ENCODE results near the gene TASOR.

TASOR gene

GRCh38 chr3:56691165-56692000 lies 8.3 kb upstream of the TASOR start:
- DNase-seq (ENCODE audit: extremely low spot score) = no peak
- CTCF ChIA-PET = interaction anchor here (1.0 to 1.3 kb wide), 2 partner anchors 10 to 297 kb away, joined by 3 to 4 read pairs; no protein-coding TSS in a partner anchor

DNA sequence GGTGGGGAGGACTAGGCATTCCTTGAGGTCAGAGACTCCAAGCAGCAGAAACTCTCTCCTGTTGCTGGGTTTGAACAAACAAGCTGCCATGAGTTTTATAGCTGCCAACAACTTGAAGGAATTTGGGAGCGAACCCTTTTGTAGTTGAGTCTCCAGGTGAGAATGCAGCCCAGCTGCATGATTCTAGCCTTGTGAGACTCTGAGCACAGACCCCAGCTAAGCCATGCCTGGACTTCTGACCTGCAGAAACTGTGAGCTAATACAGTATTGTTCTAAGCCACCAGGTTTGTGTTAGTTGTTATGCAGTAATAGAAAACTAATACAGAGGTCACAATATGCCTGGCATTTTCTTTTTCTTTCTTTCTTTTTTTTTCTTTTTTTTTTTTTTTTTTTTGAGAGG lies 6.2 kb upstream of the TASOR start:
- CTCF ChIA-PET = interaction anchor here (1.8 kb wide), 2 partner anchors 13 to 111 kb away, joined by 5 to 6 read pairs; no protein-coding TSS in a partner anchor

More at GRCh38 chr3:56691165-56692000, 8.3 kb upstream of the TASOR start:
- TF ChIP-seq CTCF (IDR thresholded peaks at IDR 0.05; ENCODE audit: control extremely low read depth, extremely low read depth, low read depth, missing control alignments) = no peak
- POLR2A ChIA-PET = no interaction called here

DNA sequence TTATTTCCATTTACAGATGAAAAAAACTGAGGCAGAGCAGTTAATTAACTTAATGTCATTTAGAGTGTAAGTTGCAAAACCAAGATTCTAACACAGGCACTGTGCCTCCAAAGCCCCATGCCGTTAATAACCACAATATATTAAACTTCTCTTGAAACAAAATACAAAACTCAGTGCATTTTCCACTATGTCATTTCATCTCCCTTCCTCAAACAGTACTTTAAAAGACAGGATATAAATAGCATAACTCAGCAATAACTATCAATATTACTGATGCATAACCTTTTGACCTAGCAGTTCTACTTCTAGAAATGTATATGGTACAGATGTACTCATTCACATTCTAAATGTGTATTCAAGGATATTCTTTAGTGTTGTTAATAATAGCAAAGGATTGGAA lies 5.1 kb upstream of the TASOR start:
- CTCF ChIA-PET = interaction anchor here (1.8 kb wide), 1 partner anchor 14 kb away, joined by 6 read pairs; no protein-coding TSS in a partner anchor

More for the DNA sequence above, 6.2 kb upstream of the TASOR start:
- POLR2A ChIA-PET = no interaction called here
- no peak for DNase-seq (ENCODE audit: extremely low spot score)
- no peak for TF ChIP-seq CTCF (IDR thresholded peaks at IDR 0.05; ENCODE audit: control extremely low read depth, extremely low read depth, low read depth, missing control alignments)

DNA sequence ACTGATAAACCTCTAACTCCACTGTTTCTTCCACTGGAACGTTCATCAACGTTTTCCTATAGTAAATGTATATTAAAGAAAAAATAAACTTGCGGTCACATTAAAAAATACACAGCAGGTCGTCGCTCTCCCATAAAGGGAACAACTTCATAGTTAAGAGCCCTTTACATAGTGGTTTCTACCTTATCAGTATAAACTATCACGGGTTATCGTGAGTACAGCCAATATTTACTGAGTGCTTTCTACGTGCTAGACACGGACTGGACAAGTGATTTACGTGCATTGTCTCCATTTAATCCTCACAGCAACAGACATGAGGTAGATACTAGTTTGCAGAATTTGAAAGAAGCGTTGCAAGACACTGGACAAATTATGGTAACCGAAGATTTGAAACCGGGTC lies 964 bp upstream of the TASOR start:
- DNase-seq (ENCODE audit: extremely low spot score) = no peak
- TF ChIP-seq CTCF (IDR thresholded peaks at IDR 0.05; ENCODE audit: control extremely low read depth, extremely low read depth, low read depth, missing control alignments) = no peak
- POLR2A ChIA-PET = no interaction called here
- CTCF ChIA-PET = interaction anchor here (2.8 kb wide), 1 partner anchor 18 kb away, joined by 13 read pairs; no protein-coding TSS in a partner anchor

More for the DNA sequence above, 5.1 kb upstream of the TASOR start:
- no peak for TF ChIP-seq CTCF (IDR thresholded peaks at IDR 0.05; ENCODE audit: control extremely low read depth, extremely low read depth, low read depth, missing control alignments)
- peak; percentile 46 for DNase-seq (ENCODE audit: extremely low spot score)
- POLR2A ChIA-PET = no interaction called here

- DNase-seq (ENCODE audit: extremely low spot score) = peak; percentile 71
- POLR2A ChIA-PET = interaction anchor here (0.6 to 1.5 kb wide), 4 partner anchors 9 to 1520 kb away, joined by 3 to 5 read pairs (median 3); no protein-coding TSS in a partner anchor
- peak; percentile 4 for TF ChIP-seq CTCF (IDR thresholded peaks at IDR 0.05; ENCODE audit: control extremely low read depth, extremely low read depth, low read depth, missing control alignments)
- CTCF ChIA-PET = interaction anchor here (1.1 to 1.7 kb wide), 4 partner anchors 28 to 120 kb away, joined by 3 to 7 read pairs (median 4); no protein-coding TSS in a partner anchor
These were observed 473 bp downstream of the TASOR start for GRCh38 chr3:56682462-56683121.

DNA sequence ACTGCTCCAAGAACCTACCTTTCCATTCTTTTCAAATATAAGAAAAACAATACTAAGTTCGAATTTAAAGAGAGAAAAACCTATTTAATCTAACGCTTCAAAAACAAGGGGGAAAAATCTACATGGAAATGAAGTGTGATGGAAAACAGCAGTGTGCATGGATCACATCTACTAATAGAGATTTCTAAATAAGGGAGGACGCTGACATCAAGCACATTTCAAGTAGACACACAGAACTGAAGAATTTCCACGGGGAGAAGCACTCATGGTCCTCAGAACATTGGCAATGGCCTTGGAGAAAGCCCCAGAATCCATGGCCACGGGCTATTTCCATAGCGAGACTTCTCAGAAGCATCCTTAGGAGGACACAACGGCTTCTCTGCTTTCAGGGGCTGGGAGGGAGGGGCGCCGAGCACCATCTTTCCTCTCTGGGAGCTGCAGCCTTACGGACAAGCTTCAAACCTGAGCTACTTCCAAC lies 1.0 kb downstream of the TASOR start:
- POLR2A ChIA-PET = interaction anchor here (0.6 to 1.5 kb wide), 3 partner anchors 8 to 1521 kb away, joined by 3 to 5 read pairs (median 3); no protein-coding TSS in a partner anchor

More for the DNA sequence above, 1.0 kb downstream of the TASOR start:
- CTCF ChIA-PET = interaction anchor here (1.5 to 1.7 kb wide), 3 partner anchors 28 to 121 kb away, joined by 3 to 7 read pairs (median 4); no protein-coding TSS in a partner anchor
- TF ChIP-seq CTCF (IDR thresholded peaks at IDR 0.05; ENCODE audit: control extremely low read depth, extremely low read depth, low read depth, missing control alignments) = no peak
- DNase-seq (ENCODE audit: extremely low spot score) = no peak

Measured in GM10248 (cell line).